H1 (cell line): ENCODE results near the gene POLDIP3. TPM values are rescaled to one million over a fixed set of nuclear protein-coding genes. Genes with fewer than 3 reads are reported as not detected.

Experiments
- CTCF ChIA-PET: fragments of 300-600 bp; sonication (Branson Sonifier 250); formaldehyde crosslinking; loops from one replicate; lab custom pipeline; 2021; ENCODE audit not compliant: partially characterized antibody; lab: Charles Lee
- POLR2A ChIA-PET: fragments of 300-600 bp; sonication (Branson Sonifier 250); formaldehyde crosslinking; loops from one replicate; lab custom pipeline; 2021; ENCODE audit warnings: inconsistent platforms; ENCODE audit not compliant: partially characterized antibody; lab: Charles Lee
- DNase-seq, 2 experiments: peaks; one replicate each; pipeline versions ENCODE4 v3.0.0 to v3.0.0-alpha.2; 2010 to 2022; ENCODE audit warnings: low spot score in 2 of 2, low read depth in 1 of 2, mixed read lengths in 1 of 2
- FAIRE-seq: peaks from 2 replicates; lab custom pipeline; 2011; peaks lifted over from hg19 to GRCh38; lab: Jason Lieb, UNC
- H2AFZ ChIP-seq: 2 replicates; pipeline ENCODE4 v1.8.1; 2012; ENCODE audit warnings: low read length, inconsistent platforms
- H2AK5ac ChIP-seq: 2 replicates; pipeline ENCODE4 v1.6.1; 2013; ENCODE audit warnings: low read depth, low read length
- H2BK120ac ChIP-seq: replicated peaks from 2 replicates; pipeline ENCODE3; 2013; ENCODE audit warnings: low read depth, low read length, inconsistent platforms
- H2BK12ac ChIP-seq: 2 replicates; pipeline ENCODE4 v1.6.1; 2013; ENCODE audit warnings: low read depth, low read length
- H2BK15ac ChIP-seq: 2 replicates; pipeline ENCODE4 v1.6.1; 2013; ENCODE audit warnings: low read length
- H2BK20ac ChIP-seq: 2 replicates; pipeline ENCODE4 v1.6.1; 2013; ENCODE audit warnings: low read length
- H2BK5ac ChIP-seq: 2 replicates; pipeline ENCODE4 v1.6.1; 2013; ENCODE audit warnings: low read depth, low read length
- H3K14ac ChIP-seq: 2 replicates; pipeline ENCODE4 v1.6.1; 2013; ENCODE audit warnings: inconsistent platforms; ENCODE audit not compliant: insufficient read length
- H3K18ac ChIP-seq: 2 replicates; pipeline ENCODE4 v1.6.1; 2013; ENCODE audit warnings: low read length; ENCODE audit errors: extremely low read depth
- H3K23ac ChIP-seq: 2 replicates; pipeline ENCODE4 v1.6.1; 2013; ENCODE audit warnings: inconsistent platforms; ENCODE audit not compliant: insufficient read length
- H3K23me2 ChIP-seq: 2 replicates; pipeline ENCODE4 v1.6.1; 2013; ENCODE audit warnings: low read depth, low read length
- H3K27ac ChIP-seq: 2 replicates; pipeline ENCODE4 v1.6.1; 2011; ENCODE audit warnings: low read depth, low read length, inconsistent platforms
- H3K27me3 ChIP-seq, 4 experiments: replicated peaks in 1 of 4; 1 replicate in 1 of 4; 2 replicates in 3 of 4; pipeline versions ENCODE4 v1.6.1 to v1.8.1; 2011 to 2013; ENCODE audit warnings: low read length in 3 of 4, mild to moderate bottlenecking in 3 of 4, inconsistent platforms in 2 of 4, mixed read lengths in 2 of 4, moderate library complexity in 1 of 4; ENCODE audit not compliant: control insufficient read depth in 3 of 4, insufficient read depth in 3 of 4; ENCODE audit errors: extremely low read depth in 1 of 4
- H3K36me3 ChIP-seq, 4 experiments: 2 replicates each; pipeline versions ENCODE4 v1.6.1 to v1.8.1; 2011 to 2013; ENCODE audit warnings: mild to moderate bottlenecking in 4 of 4, low read length in 3 of 4, moderate library complexity in 2 of 4, control low read depth in 1 of 4, inconsistent platforms in 1 of 4; ENCODE audit not compliant: insufficient read depth in 4 of 4, control insufficient read depth in 2 of 4
- H3K4ac ChIP-seq: replicated peaks from 2 replicates; pipeline ENCODE3; 2013; ENCODE audit warnings: low read length, low read depth, mixed read lengths, inconsistent platforms; ENCODE audit not compliant: insufficient read length
- H3K4me1 ChIP-seq, 4 experiments: replicated peaks in 1 of 4; 1 replicate in 1 of 4; 2 replicates in 3 of 4; pipeline versions ENCODE4 v1.6.1 to v1.8.1; 2011 to 2013; ENCODE audit warnings: low read length in 3 of 4, inconsistent platforms in 2 of 4, mixed read lengths in 1 of 4; ENCODE audit not compliant: insufficient read depth in 4 of 4, control insufficient read depth in 3 of 4
- H3K4me2 ChIP-seq, 2 experiments: 2 replicates each; pipeline versions ENCODE4 v1.6.1 to v1.8.1; 2011 to 2013; ENCODE audit warnings: low read depth in 2 of 2, low read length in 2 of 2, control low read depth in 1 of 2, inconsistent platforms in 1 of 2, mild to moderate bottlenecking in 1 of 2; ENCODE audit not compliant: insufficient read depth in 1 of 2
- H3K4me3 ChIP-seq, 4 experiments: fragments of 200-600, 300-600 bp in 1 of 4; sonication (generic), shearing (Covaris generic), sonication (Bioruptor Twin) in 1 of 4; 2 replicates each; pipeline versions ENCODE4 v1.5.1 to v1.8.1; 2011 to 2016; ENCODE audit warnings: low read length in 4 of 4, low read depth in 3 of 4, control low read depth in 2 of 4, inconsistent platforms in 2 of 4, mild to moderate bottlenecking in 2 of 4, mixed read lengths in 1 of 4, moderate library complexity in 1 of 4; ENCODE audit not compliant: insufficient read depth in 2 of 4; ENCODE audit errors: extremely low read depth in 1 of 4
- H3K56ac ChIP-seq: replicated peaks from 2 replicates; pipeline ENCODE3; 2013; ENCODE audit warnings: low read depth, mild to moderate bottlenecking, mixed read lengths, low read length, inconsistent platforms; ENCODE audit not compliant: insufficient read length
- H3K79me1 ChIP-seq: 2 replicates; pipeline ENCODE4 v1.6.1; 2013; ENCODE audit warnings: low read depth, low read length, control low read depth
- H3K79me2 ChIP-seq, 2 experiments: 2 replicates each; pipeline versions ENCODE4 v1.6.1 to v1.8.1; 2012 to 2013; ENCODE audit warnings: low read length in 2 of 2, mild to moderate bottlenecking in 2 of 2, inconsistent platforms in 1 of 2; ENCODE audit not compliant: insufficient read depth in 2 of 2, control insufficient read depth in 1 of 2
- H3K9ac ChIP-seq, 4 experiments: replicated peaks in 1 of 4; 1 replicate in 1 of 4; 2 replicates in 3 of 4; pipeline versions ENCODE4 v1.6.1 to v1.8.1; 2011 to 2013; ENCODE audit warnings: low read depth in 3 of 4, low read length in 3 of 4, control low read depth in 2 of 4, mild to moderate bottlenecking in 2 of 4, moderate library complexity in 2 of 4, inconsistent platforms in 1 of 4; ENCODE audit errors: extremely low read depth in 1 of 4
- H3K9me3 ChIP-seq, 2 experiments: 2 replicates each; pipeline versions ENCODE4 v1.6.1 to v1.8.1; 2012 to 2013; ENCODE audit warnings: mild to moderate bottlenecking in 2 of 2, moderate library complexity in 2 of 2, control low read depth in 1 of 2, inconsistent platforms in 1 of 2, low read depth in 1 of 2, low read length in 1 of 2, mixed read lengths in 1 of 2; ENCODE audit not compliant: insufficient read depth in 2 of 2
- H4K20me1 ChIP-seq, 2 experiments: replicated peaks in 1 of 2; 2 replicates each; pipeline versions ENCODE3 to v1.8.1; 2011 to 2013; ENCODE audit warnings: inconsistent platforms in 2 of 2, low read length in 2 of 2, mild to moderate bottlenecking in 1 of 2; ENCODE audit not compliant: insufficient read depth in 2 of 2, control insufficient read depth in 1 of 2
- H4K5ac ChIP-seq: 2 replicates; pipeline ENCODE4 v1.6.1; 2013; ENCODE audit warnings: low read length, low read depth, mixed read lengths, inconsistent platforms; ENCODE audit not compliant: insufficient read length
- H4K8ac ChIP-seq: 2 replicates; pipeline ENCODE4 v1.8.0; 2013; ENCODE audit warnings: mild to moderate bottlenecking, moderate library complexity, low read length, inconsistent platforms; ENCODE audit not compliant: insufficient read depth; ENCODE audit errors: extremely low read depth
- H4K91ac ChIP-seq: replicated peaks from 2 replicates; pipeline ENCODE3; 2013; ENCODE audit warnings: low read length, mixed read lengths, inconsistent platforms; ENCODE audit not compliant: insufficient read length
- ASH2L ChIP-seq: fragments of 200-600, 300-600 bp; sonication (generic); IDR thresholded peaks from one replicate; pipeline ENCODE4 v1.7.1; 2017; ENCODE audit warnings: low read length
- ATF2 ChIP-seq: IDR thresholded peaks from 2 replicates; pipeline ENCODE4 v1.6.1; 2012; ENCODE audit warnings: low read length, inconsistent platforms
- BACH1 ChIP-seq: IDR thresholded peaks from 2 replicates; pipeline ENCODE4 v1.6.1; 2012; ENCODE audit warnings: low read length, improper control_type of control experiment
- CBX5 ChIP-seq: fragments of 300-800, 300-1000 bp; sonication (generic); IDR thresholded peaks from 2 replicates; pipeline ENCODE4 v1.7.1; 2016; ENCODE audit warnings: antibody characterized with exemption, low read length, low read depth
- CEBPB ChIP-seq: IDR thresholded peaks from 2 replicates; pipeline ENCODE4 v1.6.1; 2012; ENCODE audit warnings: low read depth, low read length
- NRF1 ChIP-seq: IDR thresholded peaks from 2 replicates; pipeline ENCODE4 v1.6.1; 2011; ENCODE audit warnings: mild to moderate bottlenecking, low read depth, low read length, improper control_type of control experiment
- RBBP5 ChIP-seq: IDR thresholded peaks from 2 replicates; pipeline ENCODE4 v1.7.1; 2012; ENCODE audit warnings: low read depth, mild to moderate bottlenecking, inconsistent platforms, low read length, moderate library complexity, borderline replicate concordance
- RXRA ChIP-seq: IDR thresholded peaks from 2 replicates; pipeline ENCODE4 v1.6.1; 2011; ENCODE audit warnings: low read depth, mild to moderate bottlenecking, low read length, moderate library complexity; ENCODE audit not compliant: insufficient read depth
- USF2 ChIP-seq: IDR thresholded peaks from 2 replicates; pipeline ENCODE4 v1.6.1; 2011; ENCODE audit warnings: low read length, improper control_type of control experiment
- WGBS, 2 experiments: shearing (Covaris generic) in 1 of 2; methylation state at CpG; one replicate each; pipeline versions ENCODE4 v1.1.6 to v1.1.7; 2013 to 2015; ENCODE audit warnings: low lambda C conversion rate in 2 of 2, mixed read lengths in 2 of 2, inconsistent platforms in 1 of 2, low coverage in 1 of 2, missing lambda C conversion rate in 1 of 2; ENCODE audit not compliant: insufficient replicate concordance in 2 of 2, insufficient coverage in 1 of 2, insufficient read length in 1 of 2; ENCODE audit errors: extremely low coverage in 1 of 2, missing lambda C conversion rate in 1 of 2; 5-methylcytosine and 5-hydroxymethylcytosine counted together
- polyA plus RNA-seq, 7 experiments: library from polyadenylated mRNA; depleted of rRNA in 3 of 7; stranded (reverse) in 5 of 7; unstranded in 2 of 7; fragments of >200 nt in 5 of 7; fragments of 200-250 nt in 2 of 7; gene quantifications; 1 replicate in 5 of 7; 2 replicates in 1 of 7; 4 replicates in 1 of 7; pipeline versions ENCODE4 v1.2.1 to v1.2.3, GENCODE V29; 2011 to 2013; ENCODE audit warnings: missing spikeins in 2 of 7, mixed read lengths in 2 of 7
- total RNA-seq: library from RNA; stranded (reverse); fragmentation: NEBNext Ultra II Directional; extraction: Animal tissue kit (Norgen Biotek cat#: 25700); gene quantifications from 2 replicates; pipeline ENCODE4 v1.2.1, GENCODE V29; 2021

Gene POLDIP3
- total and polyA plus RNA-seq, 2 of the 8 experiments (the other 6 are each of a cell fraction or from before 2014, with no cell fraction given) = 43.5 to 84.6 TPM

DNA sequence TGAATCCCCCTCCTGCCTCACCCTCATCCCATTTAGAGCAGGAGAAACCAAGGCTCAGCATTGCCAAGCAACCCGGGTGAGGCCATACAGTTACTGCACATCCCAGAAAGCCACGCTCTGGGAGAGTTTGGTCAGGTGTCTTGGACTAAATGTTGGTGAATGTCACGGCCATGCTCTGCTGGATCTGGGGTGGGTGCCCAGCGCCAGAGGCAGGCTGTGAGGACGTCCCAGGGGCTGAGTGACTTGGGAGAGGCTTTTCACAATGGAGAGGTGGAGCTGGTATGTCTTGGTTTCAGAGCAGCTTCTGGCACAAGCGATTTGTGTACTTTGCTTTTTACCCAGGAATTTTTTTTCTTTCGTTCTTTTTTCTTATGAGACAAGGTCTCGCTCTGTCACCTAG is 54.3 kb downstream of the POLDIP3 start:
- no peak for DNase-seq
- Histone ChIP-seq H2BK20ac (no peak overlapping the region), H2BK15ac (no peak overlapping the region), H3K18ac (no peak overlapping the region), H3K4me1 (peaks cover 0 to 3% (median 1%) of the 10 kb centered on the region in 4 experiments; a peak in 1 of 7 replicates), H3K4me2 (no peak overlapping the region), H3K23ac (no peak overlapping the region), H3K56ac (no peak overlapping the region), H3K27ac (no peak overlapping the region), H4K91ac (no peak overlapping the region), H3K9ac (no peak overlapping the region), H3K14ac (no peak overlapping the region), H4K20me1 (peaks cover 0 to 4% of the 10 kb centered on the region in 2 experiments), H3K4ac (no peak overlapping the region), H4K5ac (no peak overlapping the region), H3K4me3 (no peak overlapping the region), H2BK5ac (no peak overlapping the region), H2AFZ (no peak overlapping the region), H3K9me3 (no peaks in the 10 kb centered on the region), H2BK120ac (no peak overlapping the region), H3K79me2 (no peaks in the 10 kb centered on the region), H3K23me2 (no peaks in the 10 kb centered on the region), H3K79me1 (no peaks in the 10 kb centered on the region), H3K27me3 (peaks cover 0 to 8% (median 3%) of the 10 kb centered on the region in 4 experiments; a peak in 5 of 7 replicates), H4K8ac (no peak overlapping the region), H2AK5ac (no peak overlapping the region), H3K36me3 (no peaks in the 10 kb centered on the region), H2BK12ac (no peak overlapping the region)
- ChIA-PET CTCF (interaction anchor here (0.6 to 3.7 kb wide), 17 partner anchors 8 to 536 kb away, joined by 3 to 31 read pairs (median 6); no protein-coding TSS in a partner anchor), POLR2A (interaction anchor here (0.6 to 2.1 kb wide), 8 partner anchors 9 to 61 kb away, joined by 3 to 7 read pairs (median 4); no protein-coding TSS in a partner anchor)
- FAIRE-seq = no peak
- 85% methylated on average over 8 of the region's 8 CpGs; no CpG with 5 or more reads in 1 of the 2 experiments for WGBS, 2 experiments
- no peak for TF ChIP-seq NRF1
- TF ChIP-seq CBX5 = no peak
- no peak for TF ChIP-seq RXRA
- no peak for TF ChIP-seq RBBP5
- TF ChIP-seq USF2 = no peak
- no peak for TF ChIP-seq CEBPB
- no peak for TF ChIP-seq ASH2L
- TF ChIP-seq BACH1 = no peak
- no peak for TF ChIP-seq ATF2
